H9 (cell line): ENCODE data around the gene ZNRF2. TPM values are rescaled to one million over a fixed set of nuclear protein-coding genes. Genes with fewer than 3 reads are reported as not detected.
A peak's percentile ranks its signal among the peaks of the same experiment; 100 is the strongest.

Experiments used
- DNase-seq: peaks from one replicate; pipeline ENCODE4 v3.0.0-alpha.2; 2017
- H2AFZ ChIP-seq: one replicate; pipeline ENCODE4 v1.6.1; 2013; ENCODE audit warnings: mild to moderate bottlenecking, low read length, control low read depth, moderate library complexity
- H2AK5ac ChIP-seq: 2 replicates; pipeline ENCODE4 v1.6.1; 2013; ENCODE audit warnings: low read length, control low read depth, mixed read lengths; ENCODE audit not compliant: insufficient read length
- H2BK120ac ChIP-seq: one replicate; pipeline ENCODE4 v1.6.1; 2013; ENCODE audit warnings: low read depth, mild to moderate bottlenecking, low read length, control low read depth, inconsistent platforms; ENCODE audit not compliant: poor library complexity, severe bottlenecking
- H2BK12ac ChIP-seq: 2 replicates; pipeline ENCODE4 v1.6.1; 2013; ENCODE audit warnings: low read length, control low read depth, mixed read lengths, low read depth; ENCODE audit not compliant: insufficient read length
- H2BK15ac ChIP-seq: 2 replicates; pipeline ENCODE4 v1.6.1; 2013; ENCODE audit warnings: low read depth, low read length, control low read depth
- H2BK20ac ChIP-seq: one replicate; pipeline ENCODE4 v1.6.1; 2013; ENCODE audit warnings: low read depth, mild to moderate bottlenecking, low read length, control low read depth, inconsistent platforms; ENCODE audit not compliant: poor library complexity, severe bottlenecking
- H2BK5ac ChIP-seq: 2 replicates; pipeline ENCODE4 v1.6.1; 2013; ENCODE audit warnings: low read length, control low read depth, mixed read lengths; ENCODE audit not compliant: insufficient read length
- H3K14ac ChIP-seq: 2 replicates; pipeline ENCODE4 v1.6.1; 2013; ENCODE audit warnings: low read length, control low read depth; ENCODE audit not compliant: insufficient read depth
- H3K18ac ChIP-seq: 2 replicates; pipeline ENCODE4 v1.6.1; 2013; ENCODE audit warnings: low read depth, mild to moderate bottlenecking, mixed read lengths, low read length, control low read depth; ENCODE audit not compliant: insufficient read length
- H3K23ac ChIP-seq: 2 replicates; pipeline ENCODE4 v1.6.1; 2013; ENCODE audit warnings: low read length, control low read depth, mixed read lengths, low read depth; ENCODE audit not compliant: insufficient read length
- H3K23me2 ChIP-seq: 2 replicates; pipeline ENCODE4 v1.6.1; 2013; ENCODE audit warnings: low read depth, mild to moderate bottlenecking, mixed read lengths, low read length, control low read depth; ENCODE audit not compliant: insufficient read length, poor library complexity, severe bottlenecking
- H3K27ac ChIP-seq: 2 replicates; pipeline ENCODE4 v1.5.1; 2013; ENCODE audit warnings: low read length, control low read depth, mixed read lengths, low read depth; ENCODE audit not compliant: insufficient read length
- H3K27me3 ChIP-seq: 2 replicates; pipeline ENCODE4 v1.6.1; 2013; ENCODE audit warnings: low read length, control low read depth, inconsistent platforms; ENCODE audit not compliant: insufficient read depth
- H3K4ac ChIP-seq: 2 replicates; pipeline ENCODE4 v1.6.1; 2013; ENCODE audit warnings: low read depth, mild to moderate bottlenecking, control low read depth, inconsistent platforms, low read length, moderate library complexity
- H3K4me1 ChIP-seq: 2 replicates; pipeline ENCODE4 v1.6.1; 2013; ENCODE audit warnings: low read length, control low read depth, inconsistent platforms; ENCODE audit not compliant: insufficient read depth
- H3K4me2 ChIP-seq: 2 replicates; pipeline ENCODE4 v1.6.1; 2013; ENCODE audit warnings: low read length, control low read depth, mixed read lengths; ENCODE audit not compliant: insufficient read length, insufficient read depth
- H3K56ac ChIP-seq: 2 replicates; pipeline ENCODE4 v1.6.1; 2013; ENCODE audit warnings: low read depth, mild to moderate bottlenecking, mixed read lengths, low read length, control low read depth; ENCODE audit not compliant: insufficient read length
- H3K79me1 ChIP-seq: 2 replicates; pipeline ENCODE4 v1.6.1; 2013; ENCODE audit warnings: low read depth, mild to moderate bottlenecking, moderate library complexity, low read length, control low read depth, inconsistent platforms; ENCODE audit not compliant: insufficient read depth, poor library complexity, severe bottlenecking
- H3K79me2 ChIP-seq: 2 replicates; pipeline ENCODE4 v1.6.1; 2013; ENCODE audit warnings: low read length, control low read depth, inconsistent platforms; ENCODE audit not compliant: insufficient read depth
- H3K9ac ChIP-seq: 2 replicates; pipeline ENCODE4 v1.6.1; 2013; ENCODE audit warnings: low read length, control low read depth, mixed read lengths; ENCODE audit not compliant: insufficient read length; ENCODE audit errors: extremely low read depth
- H3K9me3 ChIP-seq: one replicate; pipeline ENCODE4 v1.6.1; 2013; ENCODE audit warnings: low read depth, low read length, inconsistent platforms; ENCODE audit not compliant: control insufficient read depth
- H3T11ph ChIP-seq: one replicate; pipeline ENCODE4 v1.6.1; 2013; ENCODE audit warnings: mild to moderate bottlenecking, low read length, control low read depth, inconsistent platforms
- H4K20me1 ChIP-seq: one replicate; pipeline ENCODE4 v1.6.1; 2013; ENCODE audit not compliant: control insufficient read depth, insufficient read length, insufficient read depth
- H4K5ac ChIP-seq: 2 replicates; pipeline ENCODE4 v1.6.1; 2013; ENCODE audit warnings: low read depth, mild to moderate bottlenecking, mixed read lengths, low read length, control low read depth; ENCODE audit not compliant: insufficient read length
- H4K8ac ChIP-seq: replicated peaks from 2 replicates; pipeline ENCODE4 v1.6.1; 2013; ENCODE audit warnings: low read length, control low read depth, mixed read lengths, low read depth; ENCODE audit not compliant: insufficient read length
- H4K91ac ChIP-seq: 2 replicates; pipeline ENCODE4 v1.6.1; 2013; ENCODE audit warnings: low read depth, mild to moderate bottlenecking, moderate library complexity, mixed read lengths, low read length, control low read depth; ENCODE audit not compliant: insufficient read length
- H3K27ac Mint-ChIP-seq, 3 experiments: 2 replicates in 2 of 3; 3 replicates in 1 of 3; pipeline ENCODE4 v1.8.0; 2020 to 2021; ENCODE audit warnings: mixed read lengths in 3 of 3, mild to moderate bottlenecking in 1 of 3, moderate library complexity in 1 of 3
- H3K27me3 Mint-ChIP-seq: 2 replicates; pipeline ENCODE4 v1.8.0; 2021; ENCODE audit warnings: low read depth, mild to moderate bottlenecking, moderate library complexity, mixed read lengths
- H3K36me3 Mint-ChIP-seq, 3 experiments: 2 replicates in 2 of 3; 3 replicates in 1 of 3; pipeline ENCODE4 v1.8.0; 2020 to 2021; ENCODE audit warnings: low read depth in 3 of 3, mixed read lengths in 3 of 3; ENCODE audit not compliant: insufficient read depth in 1 of 3
- H3K4me1 Mint-ChIP-seq, 2 experiments: 2 replicates each; pipeline ENCODE4 v1.8.0; 2020; ENCODE audit warnings: mixed read lengths in 2 of 2
- H3K4me3 Mint-ChIP-seq, 2 experiments: 2 replicates in 1 of 2; 3 replicates in 1 of 2; pipeline ENCODE4 v1.8.0; 2020 to 2021; ENCODE audit warnings: mild to moderate bottlenecking in 2 of 2, mixed read lengths in 2 of 2, moderate library complexity in 1 of 2
- H3K9me3 Mint-ChIP-seq, 2 experiments: 2 replicates in 1 of 2; 3 replicates in 1 of 2; pipeline ENCODE4 v1.8.0; 2020; ENCODE audit warnings: mild to moderate bottlenecking in 2 of 2, mixed read lengths in 2 of 2, moderate library complexity in 1 of 2
- CTCF ChIP-seq: fragments of 200-600 bp; sonication (generic); conservative IDR thresholded peaks from 3 replicates; pipeline ENCODE4 v1.8.0; 2021; ENCODE audit warnings: antibody characterized with exemption, mild to moderate bottlenecking
- total RNA-seq: library from RNA; stranded (reverse); gene quantifications from 2 replicates; pipeline ENCODE4 v1.2.1, GENCODE V29; 2021

Gene ZNRF2
- total RNA-seq, 1 experiment from 2014 or later: 16.5 TPM

- no peak overlapping the region for H3K27ac ChIP-seq
- Mint-ChIP-seq H3K4me1 (peaks cover 52 to 87% of the 10 kb centered on the region in 2 experiments), H3K27me3 (no peaks in the 10 kb centered on the region), H3K36me3 (peaks cover 3 to 15% (median 15%) of the 10 kb centered on the region in 3 experiments; a peak in 6 of 7 replicates), H3K27ac (peak overlapping the region in 1 of 3 experiments; percentile 62; a peak in 2 of 7 replicates), H3K9me3 (no peaks in the 10 kb centered on the region), H3K4me3 (peak overlapping the region; percentile 1 to 41; a peak in 3 of 5 replicates)
- no peak overlapping the region for H3K56ac ChIP-seq
- no peak overlapping the region for H3K4ac ChIP-seq
- H3T11ph ChIP-seq: no peak overlapping the region
- H4K20me1 ChIP-seq: no peaks in the 10 kb centered on the region
- peaks cover 5% of the 10 kb centered on the region for H3K4me1 ChIP-seq
- H3K23ac ChIP-seq: no peak overlapping the region
- no peak overlapping the region for H2BK5ac ChIP-seq
- no peaks in the 10 kb centered on the region; the same call in 1 of the 2 replicates for H3K79me2 ChIP-seq
- H3K18ac ChIP-seq: no peak overlapping the region
- no peak overlapping the region for H4K91ac ChIP-seq
- H3K9me3 ChIP-seq: no peaks in the 10 kb centered on the region
- no peak overlapping the region for H2BK12ac ChIP-seq
- no peaks in the 10 kb centered on the region for H3K23me2 ChIP-seq
- no peak for TF ChIP-seq CTCF
- no peak overlapping the region for H2BK120ac ChIP-seq
- no peak overlapping the region for H4K5ac ChIP-seq
- H2AFZ ChIP-seq: no peak overlapping the region
- H3K9ac ChIP-seq: no peak overlapping the region
- H3K14ac ChIP-seq: no peak overlapping the region
- H2AK5ac ChIP-seq: no peak overlapping the region
- no peaks in the 10 kb centered on the region for H3K27me3 ChIP-seq
- no peak for DNase-seq
- no peak overlapping the region for H2BK15ac ChIP-seq
- no peak overlapping the region for H3K4me2 ChIP-seq
- no peak overlapping the region for H4K8ac ChIP-seq
- H3K79me1 ChIP-seq: no peaks in the 10 kb centered on the region
- no peak overlapping the region for H2BK20ac ChIP-seq
Measured at GRCh38 chr7:30354791-30355190, 70.4 kb downstream of the ZNRF2 start.
